GM19239 (cell line): ENCODE data around the gene SULT2B1.
"Not testable (repeated sequence)": the region's sequence is repeated elsewhere in the genome, so short reads cannot be mapped to it uniquely, and the experiment has no call there.

Experiments
- DNase-seq: peaks from one replicate; pipeline ENCODE4 v3.0.0; 2011; ENCODE audit warnings: low spot score; ENCODE audit not compliant: insufficient read length
- FAIRE-seq: peaks from 2 replicates; lab custom pipeline; 2011; peaks lifted over from hg19 to GRCh38; lab: Jason Lieb, UNC

SULT2B1 gene

DNA sequence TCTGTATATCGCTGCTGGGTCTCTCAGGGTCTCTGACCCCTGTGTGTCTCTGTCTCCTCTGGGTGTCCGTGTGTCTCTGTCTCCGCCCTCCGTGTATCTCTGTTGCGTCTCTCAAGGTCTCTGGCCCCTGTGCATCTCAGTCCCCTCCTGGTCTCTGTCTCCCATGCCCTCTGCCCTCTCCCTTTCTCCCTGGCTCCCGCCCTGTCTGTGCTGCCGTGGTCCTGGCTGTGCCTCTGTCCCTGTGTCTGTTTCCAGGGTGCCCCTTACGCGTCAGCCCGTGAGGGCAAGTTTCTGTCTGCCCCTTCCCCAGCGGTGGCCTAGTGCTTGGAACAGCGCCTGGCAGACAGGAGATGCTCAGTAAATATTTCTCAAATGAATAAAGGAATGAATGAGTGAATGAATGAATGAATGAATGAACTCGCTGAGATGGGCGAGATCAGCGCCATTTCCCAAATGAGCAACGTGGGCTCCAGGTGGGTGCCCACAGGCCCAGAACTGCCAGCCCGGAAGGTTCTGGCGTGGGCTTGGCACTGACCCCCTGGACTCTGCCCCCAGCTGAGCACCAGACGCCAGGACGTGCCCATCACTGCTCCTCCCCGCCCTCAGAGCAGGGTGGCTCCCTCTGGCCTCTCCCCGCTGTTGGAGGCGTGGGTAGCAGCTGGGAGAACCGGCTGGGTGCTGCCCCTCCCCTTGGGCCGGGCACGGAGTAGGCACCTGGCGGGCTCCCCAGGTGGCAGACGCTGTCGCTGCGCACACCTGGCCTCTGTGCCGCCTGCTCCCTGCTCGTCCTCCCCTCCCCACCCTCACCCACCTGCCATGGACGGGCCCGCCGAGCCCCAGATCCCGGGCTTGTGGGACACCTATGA is at the start of gene SULT2B1:
SULT2B1 (plus strand) TSS at position 736 of the 866 bp plus-strand sequence; CDS start at position 817, 81 bp downstream.
- FAIRE-seq: no peak
- no peak for DNase-seq

DNA sequence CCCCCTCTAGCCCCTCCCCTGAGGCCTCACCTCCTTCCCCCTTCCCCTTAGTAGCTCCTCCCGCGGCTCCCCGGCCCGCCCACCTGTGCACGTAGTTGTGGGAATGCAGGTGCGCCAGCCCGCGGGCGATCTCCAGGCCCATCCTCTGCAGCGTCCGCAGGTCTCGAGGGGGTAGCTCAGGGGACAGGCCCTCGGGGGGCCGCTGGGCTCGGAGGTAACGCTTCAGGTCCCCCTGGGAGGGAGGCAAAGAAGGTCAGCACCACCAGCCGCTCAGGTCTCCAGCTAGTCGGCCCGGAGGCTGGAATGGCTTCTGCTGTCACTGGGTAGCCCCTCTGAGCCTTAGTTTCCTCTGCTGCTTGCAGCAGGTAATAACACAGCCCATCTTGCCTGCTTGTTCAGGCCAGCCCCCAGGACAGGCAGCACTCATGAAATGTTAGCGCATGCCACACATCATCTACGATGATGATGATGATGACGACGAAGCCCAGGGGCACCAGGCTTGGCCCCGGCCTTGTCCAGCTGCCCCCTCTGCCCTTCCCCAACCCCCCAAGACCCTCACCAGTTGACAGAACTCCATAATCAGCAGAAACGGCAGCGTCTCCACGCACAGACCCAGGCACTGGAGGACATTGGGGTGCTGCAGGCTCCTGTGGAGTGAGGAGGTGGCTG is 49.5 kb upstream of the SULT2B1 start:
- FAIRE-seq (no peak), DNase-seq (no peak)

DNA sequence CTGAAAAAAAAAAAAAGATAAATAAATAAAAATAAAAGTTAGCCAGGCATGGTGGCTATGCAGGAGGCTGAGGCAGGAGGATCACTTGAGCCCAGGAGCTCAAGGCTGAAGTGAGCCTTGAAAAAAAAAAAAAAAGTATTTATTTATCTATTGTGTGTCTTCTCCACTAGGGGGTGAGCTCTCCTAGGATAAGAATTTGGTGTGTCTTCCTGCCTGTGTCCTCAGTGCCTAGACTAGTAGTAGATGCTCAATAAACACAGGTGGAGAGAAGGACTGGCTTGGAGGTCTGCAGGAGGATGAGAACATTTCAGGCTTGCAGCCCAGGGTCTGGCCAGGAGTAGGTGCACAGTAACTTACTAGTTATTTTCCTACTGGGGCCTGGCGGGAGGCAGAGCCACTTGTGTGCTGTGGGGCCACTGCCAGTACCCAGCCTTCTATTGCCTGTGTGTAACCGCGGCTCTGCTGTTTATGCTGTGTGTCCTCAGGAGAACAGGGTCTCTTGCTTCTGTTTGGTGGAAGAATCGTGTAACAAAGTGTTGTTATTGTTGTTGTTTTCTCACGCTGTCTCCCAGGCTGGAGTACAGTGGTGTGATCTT is 45.7 kb upstream of the SULT2B1 start:
- FAIRE-seq: no peak
- DNase-seq: no peak

DNA sequence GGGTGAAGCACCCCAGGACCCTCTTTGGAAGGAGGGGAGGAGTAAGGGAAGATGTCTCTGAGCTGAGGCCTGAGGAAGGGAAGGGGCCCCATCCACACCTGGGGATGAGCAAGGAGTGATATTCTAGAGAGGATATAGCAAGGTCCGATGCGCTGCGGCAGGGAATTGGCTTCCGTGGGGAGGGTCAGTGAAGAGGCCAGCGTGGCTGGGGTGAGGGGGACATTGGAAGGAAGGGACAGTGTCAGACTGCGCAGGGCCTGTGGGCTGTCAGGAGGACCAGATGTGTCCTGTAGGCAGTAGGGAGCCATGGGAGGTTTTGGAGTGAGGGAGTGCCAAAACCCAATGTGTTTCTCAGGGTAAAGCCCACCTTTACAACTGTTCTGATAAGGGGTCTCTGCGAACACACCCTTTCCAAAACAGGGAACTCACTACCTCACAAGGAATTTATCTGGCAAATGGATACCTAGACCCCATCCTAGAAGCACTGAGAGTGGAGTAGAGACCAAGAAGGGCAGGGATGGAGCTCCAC is 44.0 kb upstream of the SULT2B1 start:
- FAIRE-seq: no peak
- DNase-seq: no peak

DNA sequence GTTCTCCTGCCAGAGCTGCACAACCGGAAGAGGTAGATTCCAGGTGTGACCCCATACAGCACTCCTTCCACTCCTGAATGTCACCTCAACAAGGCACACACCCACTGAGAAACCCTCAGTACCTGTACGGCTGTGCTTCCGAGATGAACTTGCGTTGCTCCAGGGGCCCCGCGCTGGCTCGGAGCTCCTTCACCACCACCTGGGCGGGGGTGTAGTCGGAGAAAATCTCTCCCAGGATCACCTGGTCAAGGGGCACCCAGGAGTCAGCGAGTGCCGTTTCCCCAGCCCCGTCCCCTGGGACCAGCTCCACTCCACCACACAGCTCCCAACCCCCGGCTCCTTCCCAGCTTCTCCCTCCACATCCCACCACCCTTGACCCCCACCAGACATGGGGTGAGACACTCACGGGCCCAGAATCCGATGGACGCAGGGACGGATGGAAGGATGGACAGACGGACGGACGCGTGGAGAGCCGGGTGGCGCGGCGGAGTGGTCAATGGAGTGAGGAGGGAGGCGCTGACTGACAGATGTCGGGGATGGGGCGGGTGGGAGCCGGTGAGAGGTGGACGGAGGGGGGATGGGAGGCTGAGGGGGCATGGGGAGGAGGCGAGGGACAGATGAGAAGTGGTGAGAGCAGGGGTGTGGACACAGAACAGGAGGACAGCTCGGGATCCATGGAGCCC is 43.1 kb upstream of the SULT2B1 start:
- no peak for DNase-seq
- no peak for FAIRE-seq

DNA sequence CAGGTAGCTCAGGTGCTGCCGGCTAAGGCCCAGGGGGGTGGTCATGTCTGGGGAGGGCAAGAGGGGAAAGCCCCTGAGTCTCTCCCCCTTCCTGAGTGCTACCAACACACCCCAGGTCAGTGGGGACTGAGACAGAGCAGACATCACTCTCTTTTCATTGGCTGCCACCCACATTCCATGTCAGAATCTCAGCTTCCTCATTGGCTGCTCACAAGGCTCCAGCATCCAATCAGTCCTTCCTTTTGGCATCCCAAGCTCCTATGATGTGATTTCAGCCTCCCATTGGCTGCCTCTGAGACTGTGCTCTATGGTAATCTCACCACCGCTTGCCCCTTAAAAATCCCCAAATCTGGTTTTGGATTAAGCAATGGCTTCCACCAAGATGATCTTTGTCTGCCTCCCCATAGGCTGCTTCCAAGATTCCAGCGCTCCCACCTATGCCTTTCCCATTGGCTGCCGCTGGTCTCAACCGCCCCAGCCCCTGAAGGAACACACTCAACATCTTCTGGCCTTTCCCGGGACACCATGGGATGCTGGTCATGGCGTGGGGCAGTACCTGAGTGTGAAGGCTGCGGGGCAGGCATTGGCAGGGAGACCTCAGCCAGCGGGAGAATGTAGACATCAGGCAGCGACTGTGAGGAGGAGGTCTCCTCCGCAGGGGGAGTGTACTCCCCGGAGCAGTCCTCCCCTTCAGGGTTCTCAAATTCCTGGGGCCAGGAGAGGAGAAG is 42.3 kb upstream of the SULT2B1 start:
- no peak for FAIRE-seq
- DNase-seq: no peak

DNA sequence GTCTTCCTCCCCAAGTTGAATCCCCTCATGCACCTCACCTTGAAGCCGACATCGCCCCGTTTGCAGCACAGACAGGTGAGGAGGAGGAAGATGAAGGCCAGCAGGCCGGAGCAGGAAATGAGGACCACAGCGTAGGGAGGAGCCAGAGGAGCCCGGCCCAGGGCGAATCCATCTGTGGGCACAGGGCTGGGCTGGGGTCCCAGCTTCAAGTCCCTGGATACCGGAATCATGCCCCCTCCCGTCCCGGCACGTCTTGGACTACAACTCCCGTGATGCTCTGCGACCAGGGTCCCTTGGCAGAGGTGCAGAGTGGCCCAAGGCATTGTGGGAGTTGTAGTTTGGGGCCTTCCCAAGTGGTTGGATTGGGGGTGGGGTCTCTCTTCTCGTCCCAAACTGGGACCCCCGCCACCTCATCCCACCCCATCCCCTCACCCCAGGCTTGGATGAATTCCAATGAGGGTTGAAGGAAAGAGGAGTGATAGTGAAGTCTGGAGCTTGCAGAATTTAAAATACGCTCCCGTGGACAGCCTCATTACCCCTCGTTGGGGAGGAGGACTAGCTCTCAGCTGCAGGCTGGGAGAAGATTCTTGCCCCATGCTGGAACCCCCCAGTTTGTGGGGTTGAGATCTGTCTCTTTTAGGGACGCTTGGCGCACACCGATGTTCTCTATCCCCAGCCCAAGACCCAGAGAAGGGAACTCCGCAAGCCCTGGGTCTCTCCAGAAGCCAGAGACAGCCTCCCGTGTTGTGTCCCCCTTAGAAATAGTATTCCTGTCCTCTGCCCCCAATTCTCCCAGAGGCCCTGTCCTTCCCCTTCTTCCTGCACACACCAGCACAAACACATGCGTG is 41.3 kb upstream of the SULT2B1 start:
- DNase-seq (no peak), FAIRE-seq (peak; percentile 26)

DNA sequence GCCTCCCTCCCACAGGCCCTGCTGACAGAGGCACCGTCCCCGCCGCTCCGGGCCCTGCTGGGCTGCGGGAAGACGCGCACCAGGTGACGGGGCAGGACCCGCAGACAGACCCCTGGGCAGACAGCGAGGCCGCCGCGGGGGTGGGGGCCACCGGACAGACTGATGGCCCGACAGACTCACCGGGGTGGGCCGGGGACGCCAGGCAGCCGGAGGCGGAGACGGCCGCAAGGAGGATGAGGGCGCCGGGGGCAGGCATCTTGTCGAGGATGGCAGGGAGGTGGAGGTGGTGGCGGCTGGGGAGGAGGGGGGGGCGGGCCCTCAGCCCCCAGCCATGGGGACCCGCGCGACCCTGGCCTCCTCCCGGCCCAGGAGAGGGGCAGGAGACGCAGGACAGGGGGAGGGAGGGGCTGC is 40.6 kb upstream of the SULT2B1 start:
- DNase-seq (no peak), FAIRE-seq (no peak)

DNA sequence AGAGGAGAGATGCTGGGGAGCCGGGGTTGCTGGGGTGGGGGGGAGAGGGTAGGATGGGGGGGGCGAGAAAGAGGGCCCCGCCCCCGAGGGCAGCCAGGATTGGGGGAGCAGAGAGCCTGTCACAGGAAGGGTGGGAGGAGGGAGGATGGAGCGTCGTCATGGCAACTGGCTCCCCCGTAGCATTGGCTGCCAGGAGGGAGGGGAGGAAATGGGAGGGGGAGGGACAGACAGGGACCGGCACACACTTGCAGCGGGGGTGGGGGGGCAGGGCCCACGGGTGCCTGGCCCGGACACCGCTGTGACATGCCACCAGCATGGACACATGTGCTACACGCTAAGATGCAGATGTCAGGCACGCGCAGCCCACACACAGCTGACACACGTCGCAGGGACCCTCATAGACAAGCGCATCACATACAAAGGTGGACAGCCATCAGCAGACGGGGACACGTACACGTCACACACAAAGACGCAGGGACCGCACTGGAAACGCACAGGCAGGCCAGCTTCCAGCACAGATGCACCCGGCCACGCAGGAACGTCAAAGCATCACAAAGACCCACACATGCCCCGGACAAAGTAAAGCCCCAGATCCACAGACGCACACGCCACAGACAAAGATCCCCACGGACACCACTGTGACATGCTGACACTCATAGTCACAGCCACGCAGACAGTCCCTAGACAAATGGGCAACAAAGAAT is 40.0 kb upstream of the SULT2B1 start, which contains the start of gene LMTK3:
LMTK3 (minus strand) TSS at position 36 of the 704 bp plus-strand sequence. CDS start 259 bp downstream, outside the sequence.
- FAIRE-seq (no peak), DNase-seq (no peak)

DNA sequence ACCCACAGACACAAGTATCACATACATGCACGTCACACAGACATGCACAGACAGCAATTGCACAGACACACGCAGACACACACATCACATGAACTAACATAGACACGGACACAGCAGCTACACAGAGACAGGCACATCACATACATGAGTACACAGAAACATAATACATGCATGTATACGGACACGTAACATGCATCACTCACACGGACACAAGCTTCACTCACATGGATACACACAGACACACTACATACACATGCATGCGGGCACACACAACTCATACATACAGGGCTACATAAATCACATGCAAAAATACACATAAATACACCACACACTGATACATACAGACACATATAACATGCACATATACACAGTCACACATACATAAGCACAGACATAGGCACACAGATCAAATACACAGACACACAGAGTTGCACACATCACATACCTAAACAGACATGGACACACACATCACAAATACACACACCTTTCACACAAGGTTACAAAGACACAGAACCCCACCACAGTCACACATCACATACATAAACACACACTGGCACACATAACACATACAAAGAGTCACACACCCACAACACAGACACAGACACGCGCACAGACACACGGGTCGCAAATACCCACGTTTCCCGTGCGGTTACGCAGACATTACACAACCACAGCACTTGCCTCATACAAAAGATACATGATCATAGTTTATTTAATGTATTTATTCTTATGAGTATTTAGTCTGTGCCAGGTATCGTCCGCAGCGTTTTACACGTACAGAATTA is 39.3 kb upstream of the SULT2B1 start:
- FAIRE-seq (no peak), DNase-seq (no peak)

DNA sequence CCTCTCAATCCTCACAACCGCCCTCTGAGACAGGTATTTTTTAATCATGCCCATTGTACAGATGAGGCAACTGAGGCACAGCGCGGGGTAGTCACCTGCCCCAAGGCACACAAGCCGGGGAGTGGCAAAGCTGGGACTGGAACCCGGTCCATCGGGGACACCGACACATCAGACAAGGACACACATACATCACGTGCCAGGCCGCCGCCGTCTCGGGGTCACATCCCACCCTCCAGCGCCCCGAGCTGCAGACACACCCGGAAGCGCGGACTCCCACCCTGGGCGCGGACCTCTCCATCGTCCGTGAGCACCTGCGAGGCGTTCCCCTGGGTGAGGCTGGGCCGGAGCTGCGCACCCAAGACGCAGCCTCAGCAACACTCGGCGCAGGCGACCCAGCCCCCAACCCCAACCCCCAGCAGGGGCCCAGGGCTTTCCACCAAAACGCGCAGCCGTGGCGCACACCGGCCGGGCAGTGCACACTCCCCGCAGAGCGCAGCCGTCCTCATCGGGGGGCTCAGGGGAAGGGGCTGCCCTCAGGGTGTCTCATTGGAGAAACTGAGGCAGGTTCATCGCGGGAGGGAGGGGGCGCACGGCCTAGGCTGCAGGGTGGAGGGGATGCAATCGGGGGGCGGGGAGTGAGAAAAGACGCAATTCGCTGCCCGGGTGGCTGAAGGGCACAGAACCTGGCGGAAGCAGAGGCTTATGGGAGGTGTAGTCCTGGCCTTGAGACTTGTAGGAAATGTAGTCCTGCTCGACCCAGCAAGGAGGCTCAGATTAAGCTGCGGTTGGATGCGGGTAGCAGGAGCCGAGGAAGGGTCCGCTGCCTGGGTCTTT is 38.5 kb upstream of the SULT2B1 start:
- peak; percentile 88 for DNase-seq
- FAIRE-seq: peak; percentile 26

DNA sequence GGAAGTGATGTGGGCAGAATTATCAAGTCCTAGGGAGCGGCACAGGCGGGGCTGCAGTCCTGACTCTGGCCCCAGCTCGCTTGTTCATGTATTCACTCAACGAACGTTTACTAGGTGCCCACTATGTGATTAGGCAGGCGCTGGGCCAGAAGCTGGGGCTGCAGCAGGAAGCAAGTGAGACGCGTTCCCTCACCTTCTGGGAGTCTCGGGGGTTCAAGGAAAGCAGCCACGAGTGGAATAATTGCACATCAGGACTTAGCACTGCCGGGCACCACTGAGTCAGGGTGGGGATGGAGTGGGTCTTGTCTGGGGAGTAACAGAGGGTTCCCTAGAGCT is 37.9 kb upstream of the SULT2B1 start:
- no peak for FAIRE-seq
- no peak for DNase-seq

DNA sequence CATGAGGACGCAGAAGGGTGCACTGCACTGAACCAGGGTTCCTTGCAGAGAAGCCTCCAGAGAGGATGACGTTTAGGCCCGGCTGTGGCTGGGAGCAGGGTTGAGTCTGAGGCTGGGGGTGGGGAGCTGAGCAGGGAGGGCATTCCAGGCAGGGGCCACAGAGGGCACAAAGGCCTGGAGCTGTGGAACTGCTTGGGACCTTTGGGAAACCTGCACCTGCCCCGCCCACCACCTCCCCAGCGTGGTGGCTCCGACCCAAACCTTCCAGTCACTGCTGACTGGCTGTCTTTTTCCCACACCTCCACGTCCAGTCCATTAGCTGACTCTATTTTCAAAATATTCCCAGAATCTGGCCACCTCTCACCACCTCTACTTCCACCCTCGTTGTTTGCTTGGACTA is 35.4 kb upstream of the SULT2B1 start:
- DNase-seq: no peak
- no peak for FAIRE-seq

DNA sequence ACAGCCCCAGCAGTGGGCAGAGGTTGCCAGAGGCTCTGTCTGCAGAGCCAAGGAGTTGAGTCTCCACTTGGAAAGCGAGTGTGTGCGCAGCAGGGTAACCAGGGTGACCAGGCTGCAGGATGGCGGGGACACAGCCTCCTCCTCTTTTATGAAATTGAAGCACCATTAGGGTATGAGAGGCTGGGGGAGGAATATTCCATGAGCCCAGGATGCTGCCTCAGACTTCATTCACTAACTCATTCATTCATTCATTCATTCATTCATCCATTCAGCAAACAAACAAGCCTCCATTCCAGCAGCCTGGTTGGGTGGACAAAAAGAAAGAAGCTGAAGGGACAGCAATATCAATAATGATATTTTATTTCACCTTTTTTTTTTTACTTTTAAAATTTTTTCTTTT is 33.8 kb upstream of the SULT2B1 start:
- FAIRE-seq (no peak), DNase-seq (no peak)

DNA sequence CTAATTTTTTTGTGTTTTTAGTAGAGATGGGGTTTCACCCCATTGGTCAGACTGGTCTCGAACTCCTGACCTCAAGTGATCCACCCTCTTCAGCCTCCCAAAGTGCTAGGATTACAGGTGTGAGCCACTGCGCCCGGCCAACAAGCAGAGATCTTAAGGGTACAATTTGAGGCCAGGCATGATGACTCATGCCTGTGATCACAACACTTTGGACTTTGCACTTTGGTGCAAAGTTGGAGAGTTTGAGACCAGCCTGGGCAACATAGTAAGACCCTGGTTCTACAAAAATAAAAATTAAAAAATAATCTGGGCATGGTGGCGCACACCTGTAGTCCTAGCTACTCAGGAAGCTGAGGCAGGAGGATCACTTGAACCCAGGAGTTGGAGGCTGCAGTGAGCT is 32.5 kb upstream of the SULT2B1 start:
- DNase-seq, FAIRE-seq: not testable (repeated sequence)

DNA sequence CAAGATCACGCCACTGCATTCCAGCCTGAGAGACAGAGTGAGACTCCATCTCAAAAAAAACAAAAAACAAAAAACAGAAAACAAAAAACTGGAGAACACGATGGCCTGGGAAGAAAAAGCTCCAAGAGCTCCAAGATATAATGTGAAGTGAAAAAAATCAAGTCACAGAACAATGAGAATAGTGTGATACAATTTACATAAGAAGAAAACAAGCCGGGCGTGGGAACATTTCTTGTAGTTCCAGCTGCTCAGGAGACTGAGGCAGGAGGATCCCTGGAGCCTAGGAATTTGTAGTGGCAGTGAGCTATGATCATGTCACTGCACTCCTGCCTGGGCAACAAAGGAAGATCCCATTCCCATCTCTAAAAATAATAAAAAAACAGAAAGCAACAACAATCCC is 31.8 kb upstream of the SULT2B1 start:
- DNase-seq: no peak
- no peak for FAIRE-seq

DNA sequence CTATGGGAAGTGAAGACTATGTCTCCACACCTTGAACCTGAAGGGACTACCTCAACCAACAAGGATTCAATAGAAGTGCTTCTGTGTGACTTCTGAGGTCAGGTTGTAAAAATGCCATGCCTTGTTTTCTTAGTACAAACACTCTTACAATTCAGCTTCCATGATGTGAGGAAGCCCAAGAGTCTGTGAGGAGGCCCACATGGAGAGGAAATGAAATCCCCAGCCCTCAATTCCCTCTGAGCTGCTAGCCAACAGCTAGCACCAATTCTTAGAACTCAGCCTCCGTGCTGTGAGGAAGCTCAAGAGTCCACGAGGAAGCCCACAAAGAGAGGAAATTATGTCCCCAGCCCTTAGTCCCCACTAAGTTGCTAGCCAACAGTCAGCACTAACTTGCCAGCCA is 27.8 kb upstream of the SULT2B1 start:
- FAIRE-seq: no peak
- no peak for DNase-seq
